HL-60/S4 treated with retinoic acid at 250 ng/mL for 4 days and 3 days (cell line): Measurements from ENCODE around the gene GPAT2.
"Not testable (repeated sequence)": the region's sequence is repeated elsewhere in the genome, so short reads cannot be mapped to it uniquely, and the experiment has no call there.

ENCODE experiments used
- in situ Hi-C: fragments of 300-500 bp; cut with MboI; formaldehyde crosslinking; loops from 2 replicates; pipeline ENCODE4 v1.7.0; 2022; ENCODE audit warnings: low sequenced_read_pairs

The GPAT2 gene

DNA sequence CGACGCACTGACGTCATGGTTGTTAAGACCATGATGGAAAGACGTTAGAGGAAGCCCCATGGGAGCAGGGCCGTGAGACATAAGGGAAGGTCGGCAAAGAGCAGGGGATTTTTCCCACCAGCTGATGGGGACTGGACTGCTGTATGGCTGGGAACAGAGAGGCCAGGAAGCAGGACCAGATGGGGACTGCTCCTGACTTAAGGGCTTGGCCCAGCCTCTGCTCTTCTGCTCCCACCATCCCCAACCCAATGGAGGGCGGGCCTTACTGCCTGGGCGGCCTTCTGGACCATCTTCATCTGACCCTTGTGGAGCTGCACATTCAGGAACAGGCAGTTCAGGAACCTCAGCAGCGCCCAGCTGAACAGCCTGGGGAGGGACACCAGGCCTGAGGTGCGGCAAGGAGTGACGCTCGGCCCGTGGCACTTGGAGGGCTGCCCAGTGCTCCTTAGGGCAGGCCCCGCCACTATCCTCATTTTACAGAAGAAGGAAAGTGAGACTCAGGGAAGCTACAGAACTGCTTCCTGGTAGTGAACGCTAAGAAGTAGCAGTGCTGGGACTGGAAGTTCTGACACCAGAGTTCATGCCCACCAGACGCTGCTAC lies 6.9 kb downstream of the GPAT2 start:
- in situ Hi-C loops = not testable (repeated sequence)

DNA sequence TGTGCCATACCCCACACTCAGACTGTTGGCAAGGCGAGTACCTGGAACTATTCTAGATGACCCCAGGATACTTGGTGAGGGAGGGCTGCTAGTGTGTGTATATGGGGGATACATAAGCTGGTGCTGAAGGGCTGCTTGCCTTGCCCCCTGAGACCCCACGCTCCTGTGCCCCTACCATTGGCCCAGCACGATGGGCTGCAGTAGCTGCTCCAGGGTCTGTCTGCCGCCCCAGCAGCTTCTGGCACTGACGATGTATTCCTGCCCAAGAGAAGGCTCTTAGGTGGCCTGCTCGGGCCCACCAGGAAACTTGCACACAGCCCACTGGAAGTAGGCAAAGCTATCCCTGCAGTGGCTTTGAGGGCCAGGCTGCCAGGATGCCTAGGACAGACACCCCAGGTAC lies 9.0 kb downstream of the GPAT2 start:
- in situ Hi-C loops = not testable (repeated sequence)

- in situ Hi-C loops = no loop called here
Observed at GRCh38 chr2:96025194-96025492, 9.6 kb downstream of the GPAT2 start.

DNA sequence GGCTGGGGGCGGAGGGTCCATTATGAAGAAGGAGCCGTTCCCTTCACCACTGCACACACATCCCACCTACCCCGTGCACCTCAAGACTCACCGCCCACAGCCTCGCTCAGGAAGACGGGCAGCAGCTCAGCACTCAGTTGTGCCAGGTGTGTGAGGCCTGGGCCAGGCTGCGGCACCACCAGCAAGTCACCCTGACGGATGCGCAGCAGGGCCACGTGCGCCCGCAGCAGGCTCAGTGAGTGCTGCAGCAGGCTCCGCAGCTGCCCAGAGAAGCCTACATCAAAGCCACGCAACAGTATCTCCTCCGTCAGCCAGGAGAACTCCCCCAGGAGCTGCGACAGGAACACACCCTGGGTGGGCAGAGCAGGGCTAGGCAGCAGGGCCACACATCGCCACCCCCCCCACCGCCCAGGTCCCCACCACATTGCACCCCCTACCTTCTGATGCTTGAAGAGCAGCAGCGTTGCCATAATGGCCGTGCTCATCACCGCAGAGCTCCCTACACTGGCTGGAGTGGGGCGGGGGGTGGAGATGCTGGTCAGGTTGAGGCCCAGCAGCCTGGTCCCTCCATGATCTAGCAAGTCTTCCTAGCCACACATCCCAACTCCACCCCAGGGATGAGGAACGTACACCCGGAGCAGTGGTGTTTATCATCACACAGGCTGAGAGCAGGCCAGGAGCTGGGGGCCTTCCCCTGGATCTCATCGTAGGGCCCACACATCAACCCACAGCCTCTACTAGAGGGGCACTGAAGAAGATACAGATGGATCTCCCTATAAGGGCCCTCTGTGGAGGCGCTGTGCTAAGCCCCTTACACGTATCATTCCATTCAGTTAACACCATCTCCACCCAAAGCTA lies 10.2 kb downstream of the GPAT2 start:
- in situ Hi-C loops = loop anchor here (25.0 kb wide), 3 partner anchors 88 to 263 kb away; partner anchors contain the start of gene ADRA2B

DNA sequence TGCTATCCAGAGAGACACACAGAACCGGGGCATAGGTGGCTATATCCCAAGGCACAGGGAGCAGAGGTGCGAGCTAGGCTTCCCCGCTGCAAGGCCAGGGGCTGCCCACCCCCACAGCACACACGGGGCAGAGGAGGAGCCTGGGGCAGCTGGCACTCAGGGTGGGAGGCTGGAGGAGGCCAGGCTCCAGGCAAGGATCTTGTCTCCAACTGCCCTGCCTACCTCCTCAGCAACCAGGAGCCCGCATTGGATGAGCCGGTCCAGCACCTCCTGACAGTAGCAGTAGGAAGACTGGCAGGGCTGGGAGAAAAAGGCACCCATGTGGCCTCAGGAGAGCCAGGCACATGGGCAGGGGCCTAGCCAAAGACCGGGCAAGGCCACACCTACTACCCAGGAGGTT lies 11.0 kb downstream of the GPAT2 start:
- in situ Hi-C loops = loop anchor here (25.0 kb wide), 3 partner anchors 89 to 264 kb away; partner anchors contain the start of gene ADRA2B

DNA sequence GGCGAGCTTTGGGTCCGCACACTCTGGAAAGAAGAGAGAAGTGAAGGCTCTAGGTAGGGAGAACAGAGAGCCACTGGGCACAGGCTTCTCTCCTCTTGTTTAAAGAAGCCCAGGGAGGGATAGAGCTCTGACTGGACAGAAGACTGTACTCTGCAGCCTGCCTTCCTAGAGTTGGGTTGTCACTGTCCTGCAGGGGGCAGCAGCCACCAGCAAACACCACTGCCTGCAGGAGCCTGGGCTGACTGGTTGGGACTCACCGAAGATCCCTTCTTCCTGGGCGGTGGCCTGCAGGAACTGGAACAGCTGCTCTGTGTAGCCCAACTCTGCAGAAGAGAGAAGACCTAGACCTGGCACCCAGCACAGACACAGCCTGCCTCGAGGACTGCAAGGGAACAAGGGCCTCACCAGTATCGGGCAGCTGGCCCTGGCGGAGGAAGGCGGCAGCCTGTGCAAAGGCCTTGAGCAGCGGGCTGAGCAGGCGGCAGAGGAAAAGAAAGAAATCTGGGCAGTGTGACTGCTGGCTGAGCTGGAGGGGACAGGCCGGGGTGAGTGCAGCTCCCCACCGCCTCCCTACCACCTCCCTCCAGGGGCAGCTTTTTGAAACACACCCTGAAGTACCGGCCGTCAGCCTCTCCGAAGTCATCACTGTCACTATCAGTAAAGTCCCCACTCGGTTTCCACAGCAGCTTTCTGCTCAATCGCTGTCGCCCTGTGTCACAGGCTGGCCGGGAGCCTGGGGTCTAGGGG lies 11.8 kb downstream of the GPAT2 start:
- in situ Hi-C loops = loop anchor here (25.0 kb wide), 3 partner anchors 89 to 264 kb away; partner anchors contain the start of gene ADRA2B

- in situ Hi-C loops = loop anchor here (25.0 kb wide), 3 partner anchors 90 to 265 kb away; partner anchors contain the start of gene ADRA2B
Observed at GRCh38 chr2:96022126-96022525, 12.6 kb downstream of the GPAT2 start.

DNA sequence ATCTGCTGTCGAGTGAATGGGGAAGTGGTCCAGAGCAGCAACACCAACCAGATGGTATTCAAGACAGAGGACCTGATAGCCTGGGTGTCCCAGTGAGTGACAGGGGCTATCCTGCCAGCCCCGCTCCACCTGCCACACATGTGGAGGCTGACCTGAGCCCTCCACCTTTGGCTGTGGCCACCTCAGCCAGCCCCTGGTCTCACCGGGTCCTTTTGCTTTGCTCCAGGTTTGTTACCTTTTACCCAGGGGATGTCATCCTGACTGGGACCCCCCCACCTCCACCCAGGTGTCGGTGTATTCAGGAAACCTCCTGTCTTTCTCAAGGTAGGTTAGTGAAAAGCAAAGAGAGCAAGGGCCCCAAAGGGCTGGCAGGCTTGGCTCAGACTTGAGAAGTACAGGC lies 13.6 kb downstream of the GPAT2 start:
- in situ Hi-C loops = loop anchor here (25.0 kb wide), 3 partner anchors 91 to 266 kb away; partner anchors contain the start of gene ADRA2B

DNA sequence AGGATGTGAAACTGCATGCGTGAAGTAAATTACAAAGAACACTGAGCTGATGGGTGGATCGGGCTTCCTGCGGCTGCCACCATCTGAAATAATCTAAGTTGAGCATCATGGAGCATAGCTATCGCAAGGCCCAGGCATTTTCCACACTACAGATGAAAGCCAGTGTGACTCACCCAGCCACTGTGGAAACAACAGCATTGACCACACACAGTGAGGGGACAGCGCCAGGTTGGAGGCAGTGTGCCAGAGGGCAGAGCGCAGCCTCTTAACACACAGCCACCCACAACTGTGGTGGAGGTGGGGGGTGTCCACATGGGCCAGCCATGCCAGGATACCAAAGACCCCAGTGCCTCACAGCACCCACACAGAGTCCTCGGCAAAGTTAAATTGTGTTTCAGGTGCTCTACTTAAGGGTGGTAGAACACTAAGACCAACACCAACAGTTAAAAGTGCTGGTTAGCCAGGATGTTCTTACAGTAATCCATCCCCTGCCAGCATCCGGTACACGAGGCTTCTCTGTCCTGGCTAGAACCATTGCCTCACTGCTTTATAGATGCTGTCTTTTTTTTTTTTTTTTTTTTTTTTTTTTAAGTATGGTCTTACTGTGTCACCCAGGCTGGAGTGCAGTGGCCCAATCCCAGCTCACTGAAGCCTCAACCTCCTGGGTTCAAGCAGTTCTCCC lies 14.7 kb downstream of the GPAT2 start:
- in situ Hi-C loops = loop anchor here (25.0 kb wide), 3 partner anchors 92 to 267 kb away; partner anchors contain the start of gene ADRA2B

GRCh38 chr2:96016321-96016720 lies 18.4 kb downstream of the GPAT2 start:
- in situ Hi-C loops = loop anchor here (25.0 kb wide), 3 partner anchors 96 to 271 kb away; partner anchors contain the start of gene ADRA2B

- in situ Hi-C loops = loop anchor here (25.0 kb wide), 3 partner anchors 99 to 274 kb away; partner anchors contain the start of gene ADRA2B
Observed at GRCh38 chr2:96012792-96013264, 21.9 kb downstream of the GPAT2 start.

GRCh38 chr2:96012086-96012791 lies 22.5 kb downstream of the GPAT2 start:
- in situ Hi-C loops = loop anchor here (25.0 kb wide), 3 partner anchors 100 to 275 kb away; partner anchors contain the start of gene ADRA2B

DNA sequence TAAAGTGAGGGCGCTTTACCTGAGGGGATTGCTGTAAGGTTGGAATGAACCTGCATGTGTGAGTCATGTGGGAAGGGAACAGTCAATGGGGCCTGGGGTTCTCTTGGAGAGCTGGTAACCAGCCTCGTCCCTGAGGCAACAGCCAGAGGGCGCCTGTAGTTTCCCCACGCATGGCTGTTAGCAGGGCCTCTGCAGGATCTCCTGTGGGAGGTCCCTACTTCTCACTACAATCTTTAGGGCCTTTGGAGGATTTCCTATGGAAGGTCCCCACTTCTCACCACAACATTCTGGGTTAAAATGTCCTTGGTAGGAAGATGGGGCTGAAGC lies 23.6 kb downstream of the GPAT2 start:
- in situ Hi-C loops = loop anchor here (25.0 kb wide), 3 partner anchors 101 to 276 kb away; partner anchors contain the start of gene ADRA2B

DNA sequence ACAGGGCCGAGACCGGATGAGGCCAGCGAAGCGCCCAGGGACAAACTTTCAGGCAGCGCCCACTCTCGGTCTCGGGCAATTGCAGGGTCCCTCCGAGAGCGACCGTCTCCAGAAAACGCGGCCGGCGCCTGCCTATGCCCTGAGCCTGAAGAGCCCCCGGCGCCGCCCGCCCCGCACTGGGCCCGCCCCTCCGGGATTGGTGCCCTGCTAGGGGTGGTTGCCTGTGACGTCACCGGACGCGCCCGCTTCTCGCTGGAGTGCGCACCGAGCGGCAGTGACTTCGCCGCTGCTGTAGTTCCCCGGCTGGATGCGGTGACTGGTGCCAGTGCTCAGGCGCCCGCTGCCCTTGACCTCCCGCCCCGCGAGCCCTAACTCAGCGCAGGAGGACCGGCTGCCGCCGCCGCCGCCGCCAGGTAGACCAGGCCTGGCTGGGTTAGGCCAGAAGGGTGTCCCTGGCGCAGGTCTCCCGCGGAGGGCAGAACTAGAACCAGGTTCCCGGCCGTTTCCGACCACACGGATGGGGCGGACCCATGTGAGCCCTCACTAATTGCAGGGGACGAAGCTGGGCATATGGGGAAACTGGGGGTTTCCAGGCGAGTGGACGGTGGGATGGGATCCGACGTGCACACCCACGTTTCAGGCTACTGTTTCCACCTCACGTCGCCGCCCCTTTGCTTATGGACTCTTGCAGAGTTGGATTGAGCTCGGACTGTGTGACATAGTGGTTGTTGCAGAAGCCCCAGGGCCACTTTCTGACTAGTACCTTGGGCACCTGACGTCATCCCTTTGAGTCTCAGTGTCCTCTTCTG lies 24.2 kb downstream of the GPAT2 start:
- in situ Hi-C loops = loop anchor here (25.0 kb wide), 3 partner anchors 102 to 277 kb away; partner anchors contain the start of gene ADRA2B

DNA sequence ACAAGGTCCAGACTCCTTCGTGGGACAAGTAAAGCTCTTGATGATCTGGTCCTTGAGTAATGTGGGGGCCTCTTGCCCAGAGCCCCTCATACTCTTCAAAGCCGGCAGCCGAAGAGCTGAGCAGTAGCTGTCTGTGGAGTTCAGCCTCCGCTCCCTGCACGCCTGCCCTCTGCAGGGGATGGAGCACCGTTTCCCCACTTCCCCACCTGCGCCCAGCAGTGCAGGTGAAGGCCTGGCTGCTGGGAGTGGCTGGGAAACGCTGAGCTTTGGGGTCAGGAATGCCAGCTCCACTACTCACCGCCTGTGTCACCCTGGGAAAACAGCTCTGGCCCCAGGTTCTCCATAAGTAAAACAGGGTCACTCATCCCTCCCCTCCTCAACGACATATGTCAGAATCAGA lies 24.9 kb downstream of the GPAT2 start:
- in situ Hi-C loops = loop anchor here (25.0 kb wide), 3 partner anchors 102 to 277 kb away; partner anchors contain the start of gene ADRA2B

GRCh38 chr2:96008051-96008450 lies 26.7 kb downstream of the GPAT2 start:
- in situ Hi-C loops = loop anchor here (25.0 kb wide), 3 partner anchors 104 to 279 kb away; partner anchors contain the start of gene ADRA2B

- in situ Hi-C loops = loop anchor here (25.0 kb wide), 3 partner anchors 106 to 281 kb away; partner anchors contain the start of gene ADRA2B
Observed at GRCh38 chr2:96006248-96006647, 28.5 kb downstream of the GPAT2 start.

GRCh38 chr2:95992520-95993272 lies 42.0 kb downstream of the GPAT2 start:
- in situ Hi-C loops = not testable (repeated sequence)
